OCI-LY1 (cell line): Measurements from ENCODE around the gene LRRC41.
A peak's percentile ranks its signal among the peaks of the same experiment; 100 is the strongest.
"Not testable (repeated sequence)": the region's sequence is repeated elsewhere in the genome, so short reads cannot be mapped to it uniquely, and the experiment has no call there.

Experiments used
- H2AFZ ChIP-seq: fragments of 200-600 bp; sonication (generic), shearing (Covaris generic); 2 replicates; pipeline ENCODE4 v1.6.0; 2014; ENCODE audit warnings: antibody characterized with exemption, mild to moderate bottlenecking, low read length
- H3F3A ChIP-seq: fragments of 200-600 bp; sonication (generic), shearing (Covaris generic); 2 replicates; pipeline ENCODE4 v1.6.0; 2014; ENCODE audit warnings: mild to moderate bottlenecking, antibody characterized with exemption, low read length, moderate library complexity; ENCODE audit not compliant: insufficient read depth
- H3K27ac ChIP-seq: fragments of 200-600 bp; sonication (generic); 2 replicates; pipeline ENCODE4 v1.5.1; 2014; ENCODE audit warnings: low read length, mixed run types, mild to moderate bottlenecking, low read depth; ENCODE audit not compliant: poor library complexity, severe bottlenecking
- H3K27me3 ChIP-seq: fragments of 200-600 bp; sonication (generic); 2 replicates; pipeline ENCODE4 v1.6.0; 2014; ENCODE audit warnings: antibody characterized with exemption, mild to moderate bottlenecking, low read length, moderate library complexity; ENCODE audit not compliant: insufficient read depth
- H3K36me3 ChIP-seq: fragments of 200-600 bp; sonication (generic); 2 replicates; pipeline ENCODE4 v1.6.1; 2014; ENCODE audit warnings: mild to moderate bottlenecking, antibody characterized with exemption, low read length, moderate library complexity, mixed read lengths; ENCODE audit not compliant: insufficient read depth
- H3K4me1 ChIP-seq: fragments of 200-600 bp; sonication (generic); 2 replicates; pipeline ENCODE4 v1.5.1; 2014; ENCODE audit warnings: mild to moderate bottlenecking, low read length, moderate library complexity; ENCODE audit not compliant: insufficient read depth, severe bottlenecking
- H3K4me2 ChIP-seq: fragments of 200-600 bp; sonication (generic), shearing (Covaris generic); 2 replicates; pipeline ENCODE4 v1.6.1; 2014; ENCODE audit warnings: low read length
- H3K4me3 ChIP-seq: fragments of 200-600 bp; sonication (generic); 2 replicates; pipeline ENCODE4 v1.5.1; 2014; ENCODE audit warnings: low read length, low read depth, mild to moderate bottlenecking, mixed read lengths; ENCODE audit not compliant: poor library complexity, severe bottlenecking
- H3K79me2 ChIP-seq: fragments of 200-600 bp; shearing (Covaris generic); 2 replicates; pipeline ENCODE4 v1.6.1; 2016; ENCODE audit warnings: mixed run types, low read length, mixed read lengths; ENCODE audit not compliant: insufficient read depth
- H3K9ac ChIP-seq: fragments of 200-600 bp; sonication (generic), shearing (Covaris generic); 2 replicates; pipeline ENCODE4 v1.6.1; 2014; ENCODE audit warnings: mild to moderate bottlenecking, low read length, mixed read lengths
- H3K9me2 ChIP-seq: fragments of 200-600 bp; sonication (generic), shearing (Covaris generic); 2 replicates; pipeline ENCODE4 v1.6.1; 2014; ENCODE audit warnings: low read depth, mild to moderate bottlenecking, low read length, mixed read lengths
- H3K9me3 ChIP-seq: fragments of 200-600 bp; shearing (Covaris generic); 2 replicates; pipeline ENCODE4 v1.6.1; 2014; ENCODE audit warnings: low read length, mixed read lengths
- H4K20me1 ChIP-seq: fragments of 200-600 bp; sonication (generic), shearing (Covaris generic); 2 replicates; pipeline ENCODE4 v1.6.0; 2016; ENCODE audit warnings: mild to moderate bottlenecking, low read length; ENCODE audit not compliant: insufficient read depth
- EZH2 ChIP-seq: fragments of 200-600 bp; sonication (generic), shearing (Covaris generic); IDR thresholded peaks from 2 replicates; pipeline ENCODE4 v1.8.0; 2017; ENCODE audit warnings: borderline replicate concordance, mixed run types, mild to moderate bottlenecking, antibody characterized with exemption, low read length, moderate library complexity, mixed read lengths
- TF ChIP-seq, protein P1 (sequence below): fragments of 200-600 bp; sonication (generic), shearing (Covaris generic); IDR thresholded peaks from 2 replicates; pipeline ENCODE4 v1.5.1; 2017; ENCODE audit warnings: mild to moderate bottlenecking, antibody characterized with exemption, low read length, moderate library complexity, mixed read lengths

The LRRC41 gene

DNA sequence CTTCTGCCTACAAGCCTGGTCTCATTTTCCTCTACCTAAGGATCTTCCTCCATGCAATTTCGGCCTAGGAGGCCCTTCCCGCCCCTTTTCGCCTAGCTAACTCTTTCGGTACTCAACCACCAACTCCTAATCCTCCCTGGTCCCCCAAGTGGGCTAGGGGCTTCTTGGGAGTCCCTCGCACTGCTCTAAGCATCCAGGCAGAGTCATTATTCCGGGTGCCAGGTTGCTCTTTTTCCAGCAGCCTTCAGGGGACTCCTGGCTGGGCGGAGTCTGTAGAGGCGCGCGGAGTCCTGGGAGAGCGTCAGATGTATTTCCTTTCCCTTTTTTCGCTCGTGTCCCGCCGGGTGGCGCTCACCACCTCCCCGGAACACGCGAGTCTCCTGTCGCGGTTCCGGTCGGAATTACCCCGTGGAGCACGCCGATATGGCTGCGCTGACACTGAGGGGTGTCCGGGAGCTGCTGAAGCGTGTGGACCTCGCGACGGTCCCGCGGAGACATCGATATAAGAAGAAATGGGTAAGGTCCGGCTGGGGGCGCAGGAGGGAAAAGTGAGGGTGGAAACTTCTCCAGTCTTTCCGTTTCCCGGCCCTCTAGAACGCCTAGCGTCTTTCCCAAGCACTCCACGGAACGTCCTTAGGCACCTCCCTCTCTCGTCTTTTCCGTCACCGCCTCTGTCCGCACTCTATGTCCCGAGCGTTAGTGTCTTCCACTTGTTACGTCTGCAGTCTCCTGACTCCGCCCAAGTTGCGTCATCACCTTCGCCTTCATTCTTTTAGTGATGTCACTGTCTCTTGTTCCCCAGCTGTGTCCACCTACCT, 37.2 kb upstream of the LRRC41 start, which contains the start of gene NSUN4:
Gene NSUN4 (plus strand): TSS at position 404 of the 818 bp plus-strand sequence. CDS start 20 bp downstream, at position 424.
- TF ChIP-seq, protein P1, sequence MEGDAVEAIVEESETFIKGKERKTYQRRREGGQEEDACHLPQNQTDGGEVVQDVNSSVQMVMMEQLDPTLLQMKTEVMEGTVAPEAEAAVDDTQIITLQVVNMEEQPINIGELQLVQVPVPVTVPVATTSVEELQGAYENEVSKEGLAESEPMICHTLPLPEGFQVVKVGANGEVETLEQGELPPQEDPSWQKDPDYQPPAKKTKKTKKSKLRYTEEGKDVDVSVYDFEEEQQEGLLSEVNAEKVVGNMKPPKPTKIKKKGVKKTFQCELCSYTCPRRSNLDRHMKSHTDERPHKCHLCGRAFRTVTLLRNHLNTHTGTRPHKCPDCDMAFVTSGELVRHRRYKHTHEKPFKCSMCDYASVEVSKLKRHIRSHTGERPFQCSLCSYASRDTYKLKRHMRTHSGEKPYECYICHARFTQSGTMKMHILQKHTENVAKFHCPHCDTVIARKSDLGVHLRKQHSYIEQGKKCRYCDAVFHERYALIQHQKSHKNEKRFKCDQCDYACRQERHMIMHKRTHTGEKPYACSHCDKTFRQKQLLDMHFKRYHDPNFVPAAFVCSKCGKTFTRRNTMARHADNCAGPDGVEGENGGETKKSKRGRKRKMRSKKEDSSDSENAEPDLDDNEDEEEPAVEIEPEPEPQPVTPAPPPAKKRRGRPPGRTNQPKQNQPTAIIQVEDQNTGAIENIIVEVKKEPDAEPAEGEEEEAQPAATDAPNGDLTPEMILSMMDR: peak; percentile 94
- TF ChIP-seq EZH2: no peak
- Histone ChIP-seq H4K20me1 (no peaks in the 10 kb centered on the region), H3K9ac (peak within 1 kb of the TSS; percentile 88), H3K9me2 (no peaks in the 10 kb centered on the region), H3K9me3 (no peaks in the 10 kb centered on the region), H3K27me3 (no peaks in the 10 kb centered on the region), H2AFZ (no peak within 1 kb of the TSS), H3K27ac (peak within 1 kb of the TSS; percentile 75), H3F3A (no peaks in the 10 kb centered on the region), H3K36me3 (peaks cover 34% of the 10 kb centered on the region; the same call in 1 of the 2 replicates), H3K4me1 (peaks cover 16% of the 10 kb centered on the region), H3K4me2 (peak within 1 kb of the TSS; percentile 95), H3K79me2 (no peaks in the 10 kb centered on the region), H3K4me3 (peak within 1 kb of the TSS; percentile 84)

DNA sequence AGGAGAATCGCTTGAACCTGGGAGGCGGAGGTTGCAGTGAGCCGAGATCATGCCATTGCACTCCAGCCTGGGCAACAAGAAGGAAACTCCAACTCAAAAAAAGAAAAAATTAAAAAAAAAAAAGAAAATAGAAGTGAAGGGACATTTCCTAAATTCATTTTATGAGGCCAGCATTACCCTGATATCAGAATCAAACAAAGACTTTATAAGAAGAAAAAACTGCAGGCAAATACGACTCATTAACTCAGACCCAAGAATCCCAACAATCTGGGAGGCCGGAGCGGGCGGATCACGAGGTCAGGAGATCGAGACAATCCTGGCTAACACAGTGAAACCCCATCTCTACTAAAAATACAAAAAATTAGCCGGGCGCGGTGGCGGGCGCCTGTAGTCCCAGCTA, 34.0 kb upstream of the LRRC41 start:
- not testable (repeated sequence) for H3K27me3 ChIP-seq, H3K36me3 ChIP-seq, H3K9ac ChIP-seq, H2AFZ ChIP-seq, H3K4me2 ChIP-seq, H3K9me2 ChIP-seq, H4K20me1 ChIP-seq, H3K4me3 ChIP-seq, H3F3A ChIP-seq, H3K27ac ChIP-seq, H3K9me3 ChIP-seq, H3K79me2 ChIP-seq
- H3K4me1 ChIP-seq: peaks cover 36% of the 10 kb centered on the region

DNA sequence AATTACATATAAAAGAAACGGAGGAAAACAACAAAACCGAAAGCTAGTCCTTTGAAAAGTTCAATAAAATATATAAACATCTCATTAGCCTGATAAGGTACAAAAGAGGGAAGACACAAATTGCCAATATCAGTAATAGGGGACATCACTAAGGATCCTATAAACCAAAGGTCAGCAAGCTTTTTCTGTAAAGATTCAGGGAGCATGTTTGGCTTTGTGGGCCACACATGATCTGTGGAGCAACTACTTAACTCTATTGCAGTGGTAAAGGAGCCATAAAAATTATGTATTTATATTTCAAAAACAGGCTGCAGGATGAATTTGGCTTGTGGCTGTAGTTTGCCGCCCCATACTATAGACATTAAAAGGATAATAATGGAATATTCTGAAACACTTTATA, 31.7 kb upstream of the LRRC41 start:
- TF ChIP-seq EZH2: no peak
- TF ChIP-seq, protein P1: no peak
- Histone ChIP-seq H3K4me1 (peaks cover 39% of the 10 kb centered on the region), H3K9me3 (no peaks in the 10 kb centered on the region)

DNA sequence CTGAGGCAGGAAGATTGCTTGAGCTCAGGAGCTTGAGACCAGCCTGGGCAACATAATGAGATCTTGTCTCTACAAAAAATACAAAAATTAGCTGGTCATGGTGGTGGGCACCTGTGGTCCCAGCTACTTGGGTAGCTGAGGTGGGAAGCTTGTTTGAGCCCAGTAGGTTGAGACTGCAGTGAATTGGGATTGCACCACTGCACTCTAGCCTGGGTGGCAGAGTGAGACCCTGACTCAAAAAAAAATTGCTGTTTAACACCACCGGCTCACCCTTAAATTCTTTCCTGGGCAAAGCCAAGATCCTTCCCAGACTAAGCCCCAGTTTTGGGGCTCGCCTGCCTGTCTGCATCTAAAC, 30.6 kb upstream of the LRRC41 start:
- no peaks in the 10 kb centered on the region for H3K27me3 ChIP-seq
- no peak overlapping the region for H3K9ac ChIP-seq
- H3K27ac ChIP-seq: no peak overlapping the region
- H3K9me2 ChIP-seq: no peaks in the 10 kb centered on the region
- H3K9me3 ChIP-seq: no peaks in the 10 kb centered on the region
- no peak overlapping the region for H3K4me3 ChIP-seq
- H4K20me1 ChIP-seq: no peaks in the 10 kb centered on the region
- TF ChIP-seq, protein P1: no peak
- TF ChIP-seq EZH2: no peak
- H3K4me2 ChIP-seq: no peak overlapping the region
- no peaks in the 10 kb centered on the region for H3F3A ChIP-seq
- H3K36me3 ChIP-seq: no peaks in the 10 kb centered on the region
- no peak overlapping the region for H2AFZ ChIP-seq
- no peaks in the 10 kb centered on the region for H3K79me2 ChIP-seq
- H3K4me1 ChIP-seq: peaks cover 35% of the 10 kb centered on the region

More for the DNA sequence above, 31.7 kb upstream of the LRRC41 start:
- H3K4me2 ChIP-seq: no peak overlapping the region
- H3F3A ChIP-seq: no peaks in the 10 kb centered on the region
- H3K9ac ChIP-seq: no peak overlapping the region
- H3K27ac ChIP-seq: no peak overlapping the region
- H3K79me2 ChIP-seq: no peaks in the 10 kb centered on the region
- no peaks in the 10 kb centered on the region for H3K27me3 ChIP-seq
- no peaks in the 10 kb centered on the region for H3K9me2 ChIP-seq
- H2AFZ ChIP-seq: no peak overlapping the region
- H4K20me1 ChIP-seq: no peaks in the 10 kb centered on the region
- no peaks in the 10 kb centered on the region for H3K36me3 ChIP-seq
- H3K4me3 ChIP-seq: no peak overlapping the region
